ENCODE data around the gene POLR3B.

POLR3B gene

GRCh38 chr12:106342397-106343213, 14.9 kb upstream of the POLR3B start:
- no peak for TF ChIP-seq CTCF (IDR thresholded peaks at IDR 0.05; ENCODE audit: borderline replicate concordance, control extremely low read depth, extremely low read depth, insufficient read depth, missing control alignments)
- in situ Hi-C loops (cut with MboI; ENCODE audit: low sequenced_read_pairs, unreplicated experiment) = no loop called here
- DNase-seq (ENCODE audit: low spot score) = no peak

GRCh38 chr12:106343214-106343528, 14.4 kb upstream of the POLR3B start:
- DNase-seq (ENCODE audit: low spot score) = no peak
- TF ChIP-seq CTCF (IDR thresholded peaks at IDR 0.05; ENCODE audit: borderline replicate concordance, control extremely low read depth, extremely low read depth, insufficient read depth, missing control alignments) = no peak
- in situ Hi-C loops (cut with MboI; ENCODE audit: low sequenced_read_pairs, unreplicated experiment) = no loop called here

GRCh38 chr12:106344131-106344530, 13.4 kb upstream of the POLR3B start:
- in situ Hi-C loops (cut with MboI; ENCODE audit: low sequenced_read_pairs, unreplicated experiment) = no loop called here
- DNase-seq (ENCODE audit: low spot score) = no peak
- no peak for TF ChIP-seq CTCF (IDR thresholded peaks at IDR 0.05; ENCODE audit: borderline replicate concordance, control extremely low read depth, extremely low read depth, insufficient read depth, missing control alignments)

GRCh38 chr12:106345746-106346145, 11.8 kb upstream of the POLR3B start:
- DNase-seq (ENCODE audit: low spot score) = no peak
- in situ Hi-C loops (cut with MboI; ENCODE audit: low sequenced_read_pairs, unreplicated experiment) = no loop called here

GRCh38 chr12:106348411-106348810, 9.1 kb upstream of the POLR3B start:
- in situ Hi-C loops (cut with MboI; ENCODE audit: low sequenced_read_pairs, unreplicated experiment) = no loop called here
- no peak for DNase-seq (ENCODE audit: low spot score)
- TF ChIP-seq CTCF (IDR thresholded peaks at IDR 0.05; ENCODE audit: borderline replicate concordance, control extremely low read depth, extremely low read depth, insufficient read depth, missing control alignments) = no peak

More at GRCh38 chr12:106345746-106346145, 11.8 kb upstream of the POLR3B start:
- no peak for TF ChIP-seq CTCF (IDR thresholded peaks at IDR 0.05; ENCODE audit: borderline replicate concordance, control extremely low read depth, extremely low read depth, insufficient read depth, missing control alignments)

GRCh38 chr12:106353175-106353574, 4.4 kb upstream of the POLR3B start:
- in situ Hi-C loops (cut with MboI; ENCODE audit: low sequenced_read_pairs, unreplicated experiment) = no loop called here
- no peak for TF ChIP-seq CTCF (IDR thresholded peaks at IDR 0.05; ENCODE audit: borderline replicate concordance, control extremely low read depth, extremely low read depth, insufficient read depth, missing control alignments)
- DNase-seq (ENCODE audit: low spot score) = no peak
